NCI-H1436 treated with DMSO at 0.1 percent for 48 hours (cell line): ENCODE measurements around the gene CAPZB.

Source experiments
- DNase-seq: peaks from one replicate; lab custom pipeline; 2025; lab: John Stamatoyannopoulos, UW

The CAPZB gene

GRCh38 chr1:19367584-19368041, 117.7 kb downstream of the CAPZB start:
- no peak for DNase-seq

GRCh38 chr1:19366599-19367536, 118.5 kb downstream of the CAPZB start:
- no peak for DNase-seq

GRCh38 chr1:19365721-19366120, 119.6 kb downstream of the CAPZB start:
- DNase-seq: no peak

- DNase-seq: no peak
These were observed 121.7 kb downstream of the CAPZB start for GRCh38 chr1:19363536-19364152.

- DNase-seq: no peak
These were observed 123.7 kb downstream of the CAPZB start for GRCh38 chr1:19361611-19362147.

- no peak for DNase-seq
These were observed 124.3 kb downstream of the CAPZB start for GRCh38 chr1:19360843-19361610.

- no peak for DNase-seq
These were observed 124.9 kb downstream of the CAPZB start for GRCh38 chr1:19360432-19360831.

GRCh38 chr1:19360016-19360415, 125.3 kb downstream of the CAPZB start:
- no peak for DNase-seq

- no peak for DNase-seq
These were observed 126.0 kb downstream of the CAPZB start for GRCh38 chr1:19359357-19359756.

- no peak for DNase-seq
These were observed 126.6 kb downstream of the CAPZB start for GRCh38 chr1:19358710-19359109.

- DNase-seq: no peak
These were observed 127.9 kb downstream of the CAPZB start for GRCh38 chr1:19357299-19357986.

GRCh38 chr1:19356266-19356665, 129.1 kb downstream of the CAPZB start:
- no peak for DNase-seq

- DNase-seq: no peak
These were observed 130.8 kb downstream of the CAPZB start for GRCh38 chr1:19354531-19354981.

GRCh38 chr1:19353596-19353995, 131.7 kb downstream of the CAPZB start:
- no peak for DNase-seq

GRCh38 chr1:19352839-19353238, 132.5 kb downstream of the CAPZB start:
- no peak for DNase-seq

GRCh38 chr1:19351873-19352272, 133.5 kb downstream of the CAPZB start:
- DNase-seq: no peak

- no peak for DNase-seq
These were observed 134.8 kb downstream of the CAPZB start for GRCh38 chr1:19350566-19350965.

GRCh38 chr1:19349999-19350398, 135.3 kb downstream of the CAPZB start:
- no peak for DNase-seq

GRCh38 chr1:19348441-19349198, 136.7 kb downstream of the CAPZB start:
- DNase-seq: no peak

GRCh38 chr1:19347533-19348172, 137.7 kb downstream of the CAPZB start:
- no peak for DNase-seq
